ENCODE data around the gene PLB1.

PLB1 gene

DNA sequence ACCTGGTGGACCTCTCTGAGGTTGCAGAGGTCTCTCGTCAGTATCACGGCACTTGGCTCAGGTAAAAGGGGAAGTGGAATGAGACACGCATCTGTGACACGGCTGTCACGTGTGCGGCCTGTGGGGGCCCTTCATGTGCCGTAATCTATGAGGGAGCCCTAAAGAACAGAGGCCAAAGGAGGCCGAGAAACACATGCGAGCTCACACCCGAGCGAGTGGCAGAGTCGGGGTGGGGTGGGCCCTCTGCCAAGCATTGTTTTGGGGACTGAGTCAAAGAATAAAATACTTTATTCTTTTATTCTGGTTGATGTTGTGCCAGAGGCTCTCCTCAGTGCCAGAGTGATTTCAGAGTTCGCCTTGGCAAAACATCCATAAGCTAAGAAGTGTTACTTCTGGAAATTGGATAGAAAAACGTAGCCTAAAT, 43.3 kb downstream of the PLB1 start:
- Histone ChIP-seq H3K4me3 (replicated peaks; ENCODE audit: insufficient read depth, low read length) (no peak overlapping the region), H3K27ac (replicated peaks) (no peak overlapping the region), H3K27me3 (ENCODE audit: insufficient read depth, poor library complexity, severe bottlenecking) (no peaks in the 10 kb centered on the region)
- DNase-seq (ENCODE audit: low read depth in 1 of 2, low spot score in 1 of 2), result no peak
- no peak for TF ChIP-seq POLR2AphosphoS5 (IDR thresholded peaks at IDR 0.05; ENCODE audit: low read depth)
- peak; percentile 78; the same call in 1 of the 2 replicates for TF ChIP-seq SPI1 (IDR thresholded peaks at IDR 0.05; ENCODE audit: borderline replicate concordance, low read depth)
- no peak for TF ChIP-seq GABPA (IDR thresholded peaks at IDR 0.05; ENCODE audit: low read depth)
- TF ChIP-seq CTCF (IDR thresholded peaks at IDR 0.05; ENCODE audit: insufficient read depth, low read length), result no peak
- TF ChIP-seq, protein P1, sequence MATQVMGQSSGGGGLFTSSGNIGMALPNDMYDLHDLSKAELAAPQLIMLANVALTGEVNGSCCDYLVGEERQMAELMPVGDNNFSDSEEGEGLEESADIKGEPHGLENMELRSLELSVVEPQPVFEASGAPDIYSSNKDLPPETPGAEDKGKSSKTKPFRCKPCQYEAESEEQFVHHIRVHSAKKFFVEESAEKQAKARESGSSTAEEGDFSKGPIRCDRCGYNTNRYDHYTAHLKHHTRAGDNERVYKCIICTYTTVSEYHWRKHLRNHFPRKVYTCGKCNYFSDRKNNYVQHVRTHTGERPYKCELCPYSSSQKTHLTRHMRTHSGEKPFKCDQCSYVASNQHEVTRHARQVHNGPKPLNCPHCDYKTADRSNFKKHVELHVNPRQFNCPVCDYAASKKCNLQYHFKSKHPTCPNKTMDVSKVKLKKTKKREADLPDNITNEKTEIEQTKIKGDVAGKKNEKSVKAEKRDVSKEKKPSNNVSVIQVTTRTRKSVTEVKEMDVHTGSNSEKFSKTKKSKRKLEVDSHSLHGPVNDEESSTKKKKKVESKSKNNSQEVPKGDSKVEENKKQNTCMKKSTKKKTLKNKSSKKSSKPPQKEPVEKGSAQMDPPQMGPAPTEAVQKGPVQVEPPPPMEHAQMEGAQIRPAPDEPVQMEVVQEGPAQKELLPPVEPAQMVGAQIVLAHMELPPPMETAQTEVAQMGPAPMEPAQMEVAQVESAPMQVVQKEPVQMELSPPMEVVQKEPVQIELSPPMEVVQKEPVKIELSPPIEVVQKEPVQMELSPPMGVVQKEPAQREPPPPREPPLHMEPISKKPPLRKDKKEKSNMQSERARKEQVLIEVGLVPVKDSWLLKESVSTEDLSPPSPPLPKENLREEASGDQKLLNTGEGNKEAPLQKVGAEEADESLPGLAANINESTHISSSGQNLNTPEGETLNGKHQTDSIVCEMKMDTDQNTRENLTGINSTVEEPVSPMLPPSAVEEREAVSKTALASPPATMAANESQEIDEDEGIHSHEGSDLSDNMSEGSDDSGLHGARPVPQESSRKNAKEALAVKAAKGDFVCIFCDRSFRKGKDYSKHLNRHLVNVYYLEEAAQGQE (IDR thresholded peaks at IDR 0.05; ENCODE audit: insufficient replicate concordance, low read depth), result no peak

DNA sequence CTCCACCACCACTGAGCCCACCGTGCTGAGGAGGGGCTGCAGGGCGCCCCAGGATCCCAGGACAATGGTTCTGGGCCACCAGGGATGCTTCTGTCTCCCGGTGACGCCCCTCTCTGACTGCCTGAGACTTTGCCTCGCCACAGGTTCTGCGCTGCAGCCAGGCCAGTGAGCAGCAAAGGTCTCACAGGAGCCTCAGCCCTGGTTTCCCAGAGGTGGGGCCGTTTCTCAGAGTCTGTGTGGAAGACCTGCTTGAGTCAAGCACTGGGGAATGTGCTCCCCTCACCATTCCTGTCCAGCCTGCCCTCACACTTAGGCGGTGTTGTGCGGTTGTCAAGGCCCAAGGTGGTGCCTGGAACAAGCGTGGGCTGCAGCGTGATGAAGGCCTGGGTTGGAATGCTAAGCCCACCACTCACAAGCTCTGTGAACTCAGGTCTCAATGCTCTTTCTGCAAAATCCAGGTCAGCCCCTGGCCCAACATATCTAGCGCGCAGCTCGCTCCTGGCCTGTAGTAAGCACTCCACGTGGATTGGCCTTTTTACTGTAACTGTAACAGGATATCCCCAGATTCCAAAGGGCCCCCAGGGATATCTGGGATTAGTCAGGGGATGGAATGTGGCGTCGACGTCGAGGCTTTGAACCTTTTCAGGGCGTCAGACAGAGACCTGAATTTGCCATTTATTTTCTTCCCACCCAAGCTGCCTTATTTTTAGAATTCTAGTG, 47.6 kb downstream of the PLB1 start:
- H3K27ac ChIP-seq (replicated peaks), result no peak overlapping the region
- DNase-seq (ENCODE audit: low read depth in 1 of 2, low spot score in 1 of 2), result no peak
- H3K27me3 ChIP-seq (ENCODE audit: insufficient read depth, poor library complexity, severe bottlenecking), result no peaks in the 10 kb centered on the region
- TF ChIP-seq POLR2AphosphoS5 (IDR thresholded peaks at IDR 0.05; ENCODE audit: low read depth) (no peak), SPI1 (IDR thresholded peaks at IDR 0.05; ENCODE audit: borderline replicate concordance, low read depth) (no peak), GABPA (IDR thresholded peaks at IDR 0.05; ENCODE audit: low read depth) (no peak), CTCF (IDR thresholded peaks at IDR 0.05; ENCODE audit: insufficient read depth, low read length) (no peak)
- TF ChIP-seq, protein P1 (IDR thresholded peaks at IDR 0.05; ENCODE audit: insufficient replicate concordance, low read depth), result no peak
- H3K4me3 ChIP-seq (replicated peaks; ENCODE audit: insufficient read depth, low read length), result no peak overlapping the region

DNA sequence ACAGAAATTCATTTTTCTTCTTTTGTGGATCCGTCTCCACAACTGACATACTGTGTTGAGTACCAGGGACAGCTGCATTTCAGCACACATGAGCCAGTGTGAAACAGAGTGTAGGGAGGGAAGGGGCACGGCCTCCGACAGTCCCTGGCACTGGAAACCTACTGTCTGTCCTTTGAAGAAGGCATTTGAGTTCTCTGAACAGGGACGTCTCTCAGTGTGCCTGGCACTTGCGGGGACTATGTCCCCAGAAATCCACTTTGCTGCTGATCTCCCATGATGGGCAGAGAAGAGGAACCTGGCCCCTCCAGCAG, 48.1 kb downstream of the PLB1 start:
- TF ChIP-seq, protein P1 (IDR thresholded peaks at IDR 0.05; ENCODE audit: insufficient replicate concordance, low read depth), result peak; percentile 75
- TF ChIP-seq GABPA (IDR thresholded peaks at IDR 0.05; ENCODE audit: low read depth) (no peak), SPI1 (IDR thresholded peaks at IDR 0.05; ENCODE audit: borderline replicate concordance, low read depth) (no peak), POLR2AphosphoS5 (IDR thresholded peaks at IDR 0.05; ENCODE audit: low read depth) (no peak)
- DNase-seq (ENCODE audit: low read depth in 1 of 2, low spot score in 1 of 2), result no peak
- Histone ChIP-seq H3K27me3 (ENCODE audit: insufficient read depth, poor library complexity, severe bottlenecking) (no peaks in the 10 kb centered on the region), H3K27ac (replicated peaks) (no peak overlapping the region), H3K4me3 (replicated peaks; ENCODE audit: insufficient read depth, low read length) (no peak overlapping the region)
